ENCODE data around the gene GXYLT1. TPM values are rescaled to one million over a fixed set of nuclear protein-coding genes. Genes with fewer than 3 reads are reported as not detected.
A peak's percentile ranks its signal among the peaks of the same experiment; 100 is the strongest.

Gene GXYLT1
- total and polyA plus RNA-seq, 8 donors = 1.4 to 17.6 (median 6.1) TPM

DNA sequence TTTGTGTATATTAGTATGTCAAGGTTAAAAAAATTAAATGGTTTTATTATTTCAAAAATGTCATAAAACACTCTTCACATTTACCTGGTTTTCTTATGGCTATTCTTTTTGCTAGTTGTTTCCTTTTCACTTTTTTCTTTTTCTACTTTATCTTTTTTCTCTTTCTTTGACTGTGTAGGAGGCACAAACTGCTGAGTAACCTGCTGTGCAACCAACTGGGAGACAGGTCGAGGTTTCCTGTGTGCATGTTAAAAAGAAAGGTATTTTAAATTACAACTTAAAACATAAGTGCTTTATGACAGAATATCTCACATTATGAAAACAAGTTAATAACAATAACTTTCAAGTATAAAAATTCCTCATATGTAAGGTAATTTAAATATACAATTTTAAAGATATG is 16.9 kb upstream of the GXYLT1 start:
- Histone ChIP-seq H3K36me3 (peaks cover 3 to 31% (median 24%) of the 10 kb centered on the region in 4 donors), H3K4me1 (peaks cover 0 to 12% (median 4%) of the 10 kb centered on the region in 4 donors), H3K27ac (no peak overlapping the region), H3K4me3 (no peak overlapping the region), H3K27me3 (no peaks in the 10 kb centered on the region), H3K9me3 (no peaks in the 10 kb centered on the region)
- intact Hi-C loops (cut with DNase I; ENCODE audit: low total_unique reads) = no loop called here
- no peak for DNase-seq
- WGBS, 5 donors = 66 to 75% (median 67%) methylated on average over 1 of the region's 1 CpG
- TF ChIP-seq EP300 (IDR thresholded peaks at IDR 0.05) (no peak), POLR2AphosphoS5 (IDR thresholded peaks at IDR 0.05) (no peak), CTCF (IDR thresholded peaks at IDR 0.05) (no peak), POLR2A (IDR thresholded peaks at IDR 0.05) (no peak)

DNA sequence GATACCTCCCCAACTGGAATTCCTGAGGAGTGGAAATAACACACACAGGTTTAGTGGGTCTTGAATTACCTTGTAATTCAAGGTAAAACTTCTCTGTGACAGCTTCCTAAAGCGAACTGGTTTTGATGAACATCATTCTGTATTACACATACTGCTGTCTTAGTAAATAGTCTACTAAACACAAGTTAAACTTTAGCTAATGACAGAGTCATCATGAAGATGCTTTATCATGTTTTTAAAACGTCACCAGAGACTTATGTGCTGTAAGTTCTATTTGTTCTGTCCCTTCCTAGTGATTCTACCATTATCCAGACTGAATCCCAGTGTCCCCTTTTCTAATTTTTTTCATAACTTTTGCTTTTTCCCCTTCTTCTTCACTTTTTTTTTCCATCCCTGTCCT is 11.6 kb upstream of the GXYLT1 start:
- H3K27ac ChIP-seq = no peak overlapping the region
- H3K4me1 ChIP-seq = no peaks in the 10 kb centered on the region
- H3K36me3 ChIP-seq = peaks cover 3 to 31% (median 22%) of the 10 kb centered on the region in 4 donors
- H3K9me3 ChIP-seq = no peaks in the 10 kb centered on the region
- TF ChIP-seq EP300 (IDR thresholded peaks at IDR 0.05) (no peak), CTCF (IDR thresholded peaks at IDR 0.05) (no peak), POLR2AphosphoS5 (IDR thresholded peaks at IDR 0.05) (no peak), POLR2A (IDR thresholded peaks at IDR 0.05) (no peak)
- DNase-seq = no peak
- no peak overlapping the region for H3K4me3 ChIP-seq
- 55 to 92% (median 77%) methylated on average over 2 of the region's 2 CpGs for WGBS, 5 donors
- intact Hi-C loops (cut with DNase I; ENCODE audit: low total_unique reads) = no loop called here
- H3K27me3 ChIP-seq = no peaks in the 10 kb centered on the region

DNA sequence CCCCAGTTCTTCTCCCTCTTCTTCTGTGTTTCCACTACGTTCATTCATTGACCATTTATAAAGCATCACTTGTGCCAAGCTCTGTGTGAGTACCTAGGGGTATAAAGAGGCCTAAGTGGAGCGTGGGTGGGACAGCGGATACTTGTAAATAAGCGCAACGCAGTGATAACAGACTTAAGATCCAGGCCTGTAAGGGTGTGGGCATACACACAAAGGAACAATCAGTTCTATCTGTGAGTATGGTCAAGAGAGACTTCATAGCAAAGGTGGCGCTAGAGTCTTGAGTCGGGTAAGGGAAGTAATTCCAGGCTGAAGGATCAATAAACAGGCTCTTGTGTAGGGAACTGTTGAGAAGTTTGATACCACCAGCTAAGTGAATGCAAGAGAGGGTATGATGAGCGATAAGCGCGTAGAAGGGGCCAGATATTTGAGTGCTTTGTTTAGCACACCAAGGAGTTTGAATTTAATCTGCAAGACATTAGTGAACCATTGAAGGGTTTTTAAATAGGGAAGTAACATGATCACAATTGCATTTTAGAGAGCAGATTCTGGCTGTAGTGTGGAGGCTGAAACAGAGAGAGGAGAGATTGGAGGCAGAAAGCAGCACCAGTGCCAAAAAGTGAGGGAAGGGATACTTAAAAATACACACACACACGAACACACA is 1.0 kb upstream of the GXYLT1 start:
- 39 to 66% (median 58%) methylated on average over 11 of the region's 11 CpGs for WGBS, 5 donors
- Histone ChIP-seq H3K36me3 (no peaks in the 10 kb centered on the region), H3K4me1 (peaks cover 8 to 43% (median 28%) of the 10 kb centered on the region in 4 donors), H3K27me3 (no peaks in the 10 kb centered on the region), H3K9me3 (no peaks in the 10 kb centered on the region), H3K4me3 (peak overlapping the region in 3 of 4 donors; percentile 70 to 87 (median 84)), H3K27ac (peak overlapping the region in 4 of 5 donors; percentile 85 to 95 (median 91))
- peak in 1 of 2 donors; percentile 43 for DNase-seq
- intact Hi-C loops (cut with DNase I; ENCODE audit: low total_unique reads) = loop anchor here (5.0 kb wide), 1 partner anchor 92 kb away; the partner anchor contains the start of gene YAF2
- TF ChIP-seq POLR2AphosphoS5 (IDR thresholded peaks at IDR 0.05) (no peak), POLR2A (IDR thresholded peaks at IDR 0.05) (no peak), EP300 (IDR thresholded peaks at IDR 0.05) (no peak), CTCF (IDR thresholded peaks at IDR 0.05) (no peak)

DNA sequence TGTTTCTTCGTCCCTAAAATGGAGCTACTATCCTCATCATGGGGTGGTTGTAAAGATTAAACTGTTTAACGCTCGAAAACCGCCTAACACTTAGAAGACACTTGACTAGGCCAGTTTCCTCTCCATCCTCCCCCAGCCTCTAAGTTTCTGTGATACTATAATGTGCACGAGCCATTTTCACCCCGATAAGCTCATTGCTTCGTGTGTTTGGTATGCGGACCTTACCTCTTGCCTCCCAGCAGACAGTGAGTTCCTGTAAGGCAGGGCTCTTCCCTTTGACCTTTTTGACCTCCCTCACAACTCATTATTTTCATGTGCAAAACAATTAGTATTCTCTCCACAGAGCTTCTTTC is 499 bp upstream of the GXYLT1 start:
- intact Hi-C loops (cut with DNase I; ENCODE audit: low total_unique reads) = loop anchor here (5.0 kb wide), 1 partner anchor 92 kb away; the partner anchor contains the start of gene YAF2
- Histone ChIP-seq H3K4me1 (peaks cover 8 to 43% (median 30%) of the 10 kb centered on the region in 4 donors), H3K27me3 (no peaks in the 10 kb centered on the region), H3K9me3 (no peaks in the 10 kb centered on the region), H3K27ac (peak overlapping the region; percentile 85 to 98 (median 92)), H3K36me3 (no peaks in the 10 kb centered on the region), H3K4me3 (peak overlapping the region; percentile 70 to 87 (median 84))
- no peak for DNase-seq
- WGBS, 5 donors = 2 to 13% (median 11%) methylated on average over 8 of the region's 8 CpGs
- no peak for TF ChIP-seq CTCF (IDR thresholded peaks at IDR 0.05)

Data from stomach (tissue), 9 donors.